ENCODE data around the gene SLC38A3.
"Not testable (repeated sequence)": the region's sequence is repeated elsewhere in the genome, so short reads cannot be mapped to it uniquely, and the experiment has no call there.

Gene SLC38A3

DNA sequence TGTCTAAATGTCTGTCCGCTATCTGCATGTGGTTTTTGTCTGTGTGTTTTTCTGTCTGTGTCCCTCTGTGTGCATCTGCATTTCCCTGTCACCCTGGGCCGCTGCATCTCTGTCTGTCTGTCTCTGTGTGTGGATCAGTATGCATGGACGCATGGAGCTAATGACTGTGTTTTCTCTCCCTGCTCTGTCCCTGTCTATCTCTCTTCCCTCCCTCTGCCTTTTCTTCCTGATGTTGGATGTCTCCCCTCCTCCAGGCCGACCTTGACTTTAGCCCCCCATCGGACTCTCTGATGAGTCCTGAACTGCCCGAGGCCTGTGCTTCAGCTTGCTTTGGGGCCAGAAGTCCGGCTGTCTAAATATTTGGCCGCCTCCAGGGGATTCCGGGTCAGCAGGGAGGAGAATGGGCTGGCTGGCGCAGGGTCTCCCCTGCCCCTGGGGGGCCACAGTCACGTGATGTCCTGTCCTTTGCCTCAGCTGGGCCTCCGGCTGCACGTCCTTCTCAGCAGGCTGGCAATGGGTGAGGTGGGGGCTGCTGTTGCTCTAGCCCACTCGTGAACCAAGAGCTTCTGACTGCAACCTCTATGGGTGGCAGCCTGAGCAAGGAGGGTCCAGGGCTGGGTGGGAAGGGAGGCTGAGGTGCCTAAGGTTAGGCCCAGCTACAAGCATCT is 3.7 kb downstream of the SLC38A3 start:
- H3K9me3 Mint-ChIP-seq (ENCODE audit: low read depth) = no peaks in the 10 kb centered on the region
- H3K4me3 Mint-ChIP-seq = no peak overlapping the region
- H3K27me3 Mint-ChIP-seq = no peaks in the 10 kb centered on the region
- peaks cover 2% of the 10 kb centered on the region for H3K4me1 Mint-ChIP-seq (ENCODE audit: low read depth)
- H3K36me3 Mint-ChIP-seq = no peaks in the 10 kb centered on the region
- H3K27ac Mint-ChIP-seq = no peak overlapping the region

DNA sequence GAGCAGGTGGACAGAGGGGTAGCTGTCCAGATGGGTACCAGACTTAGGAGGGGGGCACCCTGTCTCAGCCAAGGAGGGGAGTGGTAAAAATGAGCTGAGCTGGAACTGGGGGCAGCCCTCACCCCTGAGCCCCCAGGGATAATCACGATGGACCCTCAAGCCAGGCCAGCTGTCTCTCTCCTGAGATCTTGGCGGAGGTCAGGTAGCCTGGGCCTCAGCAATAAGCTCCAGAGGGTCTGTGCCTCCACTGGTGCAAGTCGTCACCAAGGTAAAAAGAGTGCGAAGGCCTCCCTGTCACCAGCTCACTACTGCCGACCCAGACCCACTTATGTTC is 5.1 kb downstream of the SLC38A3 start:
- H3K36me3 Mint-ChIP-seq = no peaks in the 10 kb centered on the region
- no peaks in the 10 kb centered on the region for H3K9me3 Mint-ChIP-seq (ENCODE audit: low read depth)
- H3K4me3 Mint-ChIP-seq = no peak overlapping the region

DNA sequence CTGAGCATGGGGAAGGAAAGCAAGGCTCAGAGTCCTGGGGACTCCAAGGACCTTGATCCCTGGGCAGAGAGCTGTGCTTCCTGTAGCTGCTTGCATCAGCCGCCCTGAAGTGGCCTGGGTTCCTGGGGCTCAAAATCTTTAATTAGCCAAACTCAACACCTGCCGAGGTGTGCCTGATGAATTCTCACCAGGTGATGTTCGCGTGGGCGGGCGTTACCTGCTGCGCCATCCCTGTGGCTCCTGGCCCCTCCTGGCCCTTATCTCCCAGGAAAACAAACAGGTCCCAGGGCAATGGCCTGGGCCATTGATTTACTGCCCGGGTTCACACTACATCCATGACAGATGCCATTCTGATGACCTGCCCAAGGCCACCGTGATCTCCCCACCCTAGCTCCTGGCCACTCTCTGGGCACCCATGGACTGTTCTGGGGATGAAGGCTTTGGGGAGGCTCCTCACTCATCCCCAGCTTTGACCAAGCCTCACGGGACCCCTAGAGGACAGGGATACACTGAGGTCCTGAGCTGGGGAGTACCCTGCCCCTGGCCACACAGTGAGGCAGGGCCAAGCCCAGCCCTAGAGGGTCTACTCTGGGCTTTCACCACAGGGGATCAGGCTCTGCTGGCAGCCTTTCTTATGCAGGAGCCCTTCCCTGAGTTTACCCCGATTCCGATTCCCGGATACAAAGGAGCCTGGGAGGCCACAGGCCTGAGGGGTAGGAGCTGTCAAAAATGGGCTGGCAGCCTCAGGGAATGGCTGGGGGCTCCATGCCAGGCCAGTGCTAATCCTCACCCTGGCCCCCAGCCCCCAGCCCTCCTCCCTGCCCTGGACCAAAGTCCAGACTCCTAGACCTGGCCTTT is 5.7 kb downstream of the SLC38A3 start:
- no peak overlapping the region for H3K4me3 Mint-ChIP-seq
- H3K27me3 Mint-ChIP-seq = no peaks in the 10 kb centered on the region
- H3K9me3 Mint-ChIP-seq (ENCODE audit: low read depth) = no peaks in the 10 kb centered on the region
- no peaks in the 10 kb centered on the region for H3K36me3 Mint-ChIP-seq
- H3K27ac Mint-ChIP-seq = no peak overlapping the region
- no peaks in the 10 kb centered on the region for H3K4me1 Mint-ChIP-seq (ENCODE audit: low read depth)

More for the DNA sequence above, 5.1 kb downstream of the SLC38A3 start:
- Mint-ChIP-seq H3K27me3 (no peaks in the 10 kb centered on the region), H3K4me1 (ENCODE audit: low read depth) (no peaks in the 10 kb centered on the region), H3K27ac (no peak overlapping the region)

DNA sequence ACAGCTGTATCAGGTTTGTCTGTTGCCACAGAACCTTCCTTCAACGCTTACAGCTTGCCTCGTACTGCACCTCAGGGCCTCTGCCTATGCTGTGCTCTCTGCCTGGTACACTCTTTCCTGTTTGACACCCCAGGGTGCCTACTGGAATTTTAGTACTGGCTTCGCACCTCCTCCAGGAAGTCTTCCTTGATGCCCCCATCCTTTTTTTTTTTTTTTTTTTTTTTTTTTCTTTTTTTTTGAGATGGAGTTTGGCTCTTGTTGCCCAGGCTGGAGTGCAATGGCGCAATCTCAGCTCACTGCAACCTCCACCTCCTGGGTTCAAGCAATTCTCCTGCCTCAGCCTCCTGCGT is 6.3 kb downstream of the SLC38A3 start:
- not testable (repeated sequence) for H3K27me3 Mint-ChIP-seq; H3K9me3 Mint-ChIP-seq (ENCODE audit: low read depth); H3K4me3 Mint-ChIP-seq; H3K4me1 Mint-ChIP-seq (ENCODE audit: low read depth); H3K27ac Mint-ChIP-seq; H3K36me3 Mint-ChIP-seq

DNA sequence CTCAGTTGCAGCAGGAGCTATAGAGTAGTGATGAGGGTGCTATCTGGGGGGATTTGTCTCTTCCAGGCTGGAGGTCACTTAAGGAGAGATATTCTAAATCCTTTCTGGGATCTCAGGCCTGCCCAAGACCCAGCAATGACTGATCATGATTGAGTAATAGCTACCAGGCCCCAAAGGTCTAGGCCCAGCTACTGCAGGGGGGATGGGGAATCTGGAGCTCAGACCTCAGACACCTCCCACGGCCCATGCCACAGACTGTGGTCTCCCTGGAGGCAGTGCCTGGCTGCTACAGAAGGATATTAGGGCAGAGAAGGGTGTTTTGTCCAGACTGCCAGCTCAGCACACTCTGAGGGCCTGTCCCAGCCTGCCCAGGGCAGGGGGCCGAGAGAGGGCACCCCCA is 6.9 kb downstream of the SLC38A3 start:
- Mint-ChIP-seq H3K4me1 (ENCODE audit: low read depth) (no peaks in the 10 kb centered on the region), H3K27me3 (no peaks in the 10 kb centered on the region), H3K4me3 (no peak overlapping the region), H3K27ac (no peak overlapping the region), H3K36me3 (no peaks in the 10 kb centered on the region), H3K9me3 (ENCODE audit: low read depth) (no peaks in the 10 kb centered on the region)

DNA sequence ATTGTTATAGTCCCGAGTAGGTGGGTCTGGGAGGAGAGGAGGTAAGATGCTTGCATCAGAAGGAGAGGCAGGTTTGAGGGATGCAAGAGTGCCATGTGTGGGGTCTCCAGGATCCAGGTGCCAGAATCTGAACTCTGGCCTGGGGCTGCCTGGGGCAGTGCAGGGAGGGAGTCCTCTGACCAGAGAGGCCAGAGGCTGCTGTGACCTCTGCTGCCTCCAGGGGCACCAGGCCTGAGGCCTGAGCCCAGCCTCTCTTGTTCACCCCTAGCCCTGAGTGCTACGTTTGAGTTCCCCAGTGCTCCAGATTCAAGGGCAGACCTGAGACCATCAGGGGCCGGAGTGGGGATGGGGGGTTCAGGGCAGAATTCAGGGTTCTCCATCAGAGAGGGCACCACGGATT is 7.4 kb downstream of the SLC38A3 start:
- Mint-ChIP-seq H3K27ac (no peak overlapping the region), H3K27me3 (no peaks in the 10 kb centered on the region), H3K4me3 (no peak overlapping the region), H3K4me1 (ENCODE audit: low read depth) (no peaks in the 10 kb centered on the region), H3K36me3 (no peaks in the 10 kb centered on the region), H3K9me3 (ENCODE audit: low read depth) (no peaks in the 10 kb centered on the region)

DNA sequence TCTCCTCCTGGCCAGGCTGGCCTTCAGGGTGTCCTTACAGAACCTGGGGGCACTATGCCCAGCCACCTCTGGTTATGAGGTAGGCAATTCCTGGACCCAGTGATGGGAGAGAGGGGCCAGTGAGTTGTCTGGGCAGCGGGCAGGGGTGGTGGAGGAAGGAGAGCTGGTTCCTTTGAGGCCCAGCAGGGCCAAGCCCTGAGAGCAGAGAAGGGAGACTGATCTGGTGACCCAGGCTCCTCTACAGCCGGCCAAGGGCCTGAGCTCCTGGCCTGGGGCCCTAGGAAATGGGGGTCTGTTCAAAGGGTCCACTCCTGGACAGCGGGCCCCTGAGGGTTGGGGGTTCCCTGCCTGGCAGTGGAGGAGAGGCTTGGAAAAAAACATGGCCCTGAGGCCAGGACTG is 7.9 kb downstream of the SLC38A3 start:
- H3K4me1 Mint-ChIP-seq (ENCODE audit: low read depth) = no peaks in the 10 kb centered on the region
- no peak overlapping the region for H3K27ac Mint-ChIP-seq
- no peaks in the 10 kb centered on the region for H3K27me3 Mint-ChIP-seq
- no peaks in the 10 kb centered on the region for H3K36me3 Mint-ChIP-seq
- H3K4me3 Mint-ChIP-seq = no peak overlapping the region
- no peaks in the 10 kb centered on the region for H3K9me3 Mint-ChIP-seq (ENCODE audit: low read depth)

DNA sequence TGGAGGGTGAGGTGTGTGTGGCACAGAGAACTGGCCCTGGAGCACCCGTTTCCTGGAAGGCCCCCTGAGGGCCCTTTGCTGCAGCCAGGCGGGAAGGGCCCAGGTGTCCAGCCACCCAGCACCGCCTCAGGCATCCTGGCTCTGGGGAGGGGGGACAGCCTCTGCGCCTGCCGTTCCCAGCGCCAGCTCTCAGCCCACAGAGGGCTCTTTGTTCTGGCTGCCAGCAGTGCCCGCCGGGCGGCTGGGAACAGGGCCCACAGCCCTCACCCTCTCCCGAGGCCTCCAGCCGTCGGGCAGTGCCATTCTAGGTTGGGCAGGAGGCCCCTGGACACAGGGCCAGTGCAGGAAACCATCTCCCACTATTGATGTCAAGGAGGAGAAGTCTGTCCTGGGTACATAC is 8.3 kb downstream of the SLC38A3 start:
- Mint-ChIP-seq H3K27me3 (no peaks in the 10 kb centered on the region), H3K4me1 (ENCODE audit: low read depth) (no peaks in the 10 kb centered on the region), H3K4me3 (no peak overlapping the region), H3K27ac (no peak overlapping the region), H3K36me3 (no peaks in the 10 kb centered on the region), H3K9me3 (ENCODE audit: low read depth) (no peaks in the 10 kb centered on the region)

DNA sequence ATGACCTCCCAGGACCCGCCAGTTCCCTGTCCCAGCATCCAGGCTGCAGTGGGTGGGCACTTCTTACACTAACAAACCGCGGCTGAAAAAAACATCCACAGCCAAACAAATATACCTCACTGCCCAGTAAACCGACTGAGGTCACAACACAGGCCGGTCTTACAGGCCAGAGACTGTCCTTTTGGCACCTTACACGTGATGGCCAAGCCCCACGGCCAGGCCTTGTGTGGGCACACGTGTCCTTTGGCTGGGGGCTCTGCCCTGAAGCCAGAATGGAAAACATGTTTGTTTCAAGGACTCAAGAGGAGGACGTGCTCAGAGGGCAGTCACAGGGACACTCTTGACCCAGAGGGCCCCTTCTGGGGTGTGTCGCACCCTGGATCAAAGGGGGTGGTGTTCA is 9.8 kb downstream of the SLC38A3 start:
- H3K4me3 Mint-ChIP-seq = no peak overlapping the region
- no peaks in the 10 kb centered on the region for H3K36me3 Mint-ChIP-seq
- H3K27ac Mint-ChIP-seq = no peak overlapping the region
- no peaks in the 10 kb centered on the region for H3K27me3 Mint-ChIP-seq
- H3K4me1 Mint-ChIP-seq (ENCODE audit: low read depth) = no peaks in the 10 kb centered on the region
- H3K9me3 Mint-ChIP-seq (ENCODE audit: low read depth) = no peaks in the 10 kb centered on the region

DNA sequence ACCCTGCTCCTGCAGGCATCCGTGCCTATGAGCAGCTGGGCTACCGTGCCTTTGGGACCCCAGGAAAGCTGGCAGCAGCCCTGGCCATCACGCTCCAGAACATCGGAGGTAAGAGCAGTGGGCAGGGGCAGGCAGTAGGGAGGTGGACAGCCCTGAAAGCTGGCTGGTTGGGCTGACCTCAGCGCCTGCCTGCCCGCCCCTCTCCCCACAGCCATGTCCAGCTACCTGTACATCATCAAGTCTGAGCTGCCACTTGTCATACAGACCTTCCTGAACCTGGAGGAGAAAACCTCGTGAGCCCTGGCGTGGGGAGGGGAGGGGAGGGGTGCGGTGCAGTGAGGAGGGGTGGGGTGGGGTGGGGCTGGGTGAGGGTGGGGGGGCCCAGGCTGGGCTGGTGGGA is 10.5 kb downstream of the SLC38A3 start:
- Mint-ChIP-seq H3K36me3 (no peaks in the 10 kb centered on the region), H3K27me3 (no peaks in the 10 kb centered on the region), H3K9me3 (ENCODE audit: low read depth) (no peaks in the 10 kb centered on the region), H3K4me3 (no peak overlapping the region), H3K27ac (no peak overlapping the region), H3K4me1 (ENCODE audit: low read depth) (no peaks in the 10 kb centered on the region)

DNA sequence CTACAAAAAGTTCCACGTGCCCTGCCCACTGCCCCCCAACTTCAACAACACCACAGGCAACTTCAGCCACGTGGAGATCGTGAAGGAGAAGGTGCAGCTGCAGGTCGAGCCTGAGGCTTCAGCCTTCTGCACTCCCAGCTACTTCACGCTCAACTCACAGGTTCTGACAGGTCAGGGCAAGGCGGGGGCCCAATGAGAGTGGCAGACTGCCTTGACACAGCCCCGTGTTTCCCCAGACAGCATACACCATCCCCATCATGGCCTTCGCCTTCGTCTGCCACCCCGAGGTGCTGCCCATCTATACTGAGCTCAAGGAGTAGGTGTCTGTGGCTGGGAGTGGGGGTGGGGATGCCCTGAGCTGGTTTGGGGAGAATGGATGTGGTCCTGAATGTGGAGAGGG is 12.6 kb downstream of the SLC38A3 start:
- Mint-ChIP-seq H3K4me1 (ENCODE audit: low read depth) (no peaks in the 10 kb centered on the region), H3K36me3 (no peaks in the 10 kb centered on the region), H3K27me3 (no peaks in the 10 kb centered on the region), H3K9me3 (ENCODE audit: low read depth) (no peaks in the 10 kb centered on the region), H3K4me3 (no peak overlapping the region), H3K27ac (no peak overlapping the region)

DNA sequence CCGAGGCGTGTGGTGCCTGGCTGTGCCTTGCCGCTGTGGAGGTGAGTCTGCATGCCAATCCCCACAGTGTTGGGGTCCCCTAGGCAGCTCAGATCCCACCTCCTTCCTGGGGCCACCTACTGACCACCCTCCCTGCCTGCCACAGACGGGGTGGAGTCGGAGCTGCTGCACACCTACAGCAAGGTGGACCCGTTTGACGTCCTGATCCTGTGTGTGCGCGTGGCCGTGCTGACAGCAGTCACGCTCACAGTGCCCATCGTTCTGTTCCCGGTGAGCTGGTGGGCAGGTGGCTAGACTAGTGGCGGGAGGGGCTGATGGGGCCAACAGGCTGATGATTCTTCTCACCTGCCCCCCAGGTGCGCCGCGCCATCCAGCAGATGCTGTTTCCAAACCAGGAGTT is 13.4 kb downstream of the SLC38A3 start:
- H3K4me3 Mint-ChIP-seq = no peak overlapping the region
- H3K27me3 Mint-ChIP-seq = no peaks in the 10 kb centered on the region
- H3K36me3 Mint-ChIP-seq = no peaks in the 10 kb centered on the region
- H3K4me1 Mint-ChIP-seq (ENCODE audit: low read depth) = no peaks in the 10 kb centered on the region
- no peaks in the 10 kb centered on the region for H3K9me3 Mint-ChIP-seq (ENCODE audit: low read depth)
- H3K27ac Mint-ChIP-seq = no peak overlapping the region

DNA sequence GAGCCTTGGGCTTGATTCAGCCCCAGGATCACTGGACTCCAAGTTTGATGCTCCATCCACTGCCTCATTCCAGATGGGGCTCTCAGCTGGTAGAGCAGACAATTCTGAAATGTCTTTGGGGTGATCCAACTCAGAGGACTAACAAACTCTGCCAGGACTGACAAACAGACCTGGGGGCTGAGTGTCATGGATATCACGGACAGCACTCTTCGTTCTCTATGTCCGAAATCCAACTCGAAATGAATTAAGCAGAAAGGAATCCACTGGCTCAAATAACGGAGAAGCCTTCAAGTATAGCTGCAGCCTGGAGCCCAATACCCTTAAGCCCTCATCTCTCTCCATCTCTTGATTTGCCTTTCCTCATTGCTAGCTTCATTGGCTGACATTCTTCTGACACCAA is 14.2 kb downstream of the SLC38A3 start:
- Mint-ChIP-seq H3K36me3 (no peaks in the 10 kb centered on the region), H3K9me3 (ENCODE audit: low read depth) (no peaks in the 10 kb centered on the region), H3K27me3 (no peaks in the 10 kb centered on the region), H3K4me3 (no peak overlapping the region), H3K4me1 (ENCODE audit: low read depth) (no peaks in the 10 kb centered on the region), H3K27ac (no peak overlapping the region)

DNA sequence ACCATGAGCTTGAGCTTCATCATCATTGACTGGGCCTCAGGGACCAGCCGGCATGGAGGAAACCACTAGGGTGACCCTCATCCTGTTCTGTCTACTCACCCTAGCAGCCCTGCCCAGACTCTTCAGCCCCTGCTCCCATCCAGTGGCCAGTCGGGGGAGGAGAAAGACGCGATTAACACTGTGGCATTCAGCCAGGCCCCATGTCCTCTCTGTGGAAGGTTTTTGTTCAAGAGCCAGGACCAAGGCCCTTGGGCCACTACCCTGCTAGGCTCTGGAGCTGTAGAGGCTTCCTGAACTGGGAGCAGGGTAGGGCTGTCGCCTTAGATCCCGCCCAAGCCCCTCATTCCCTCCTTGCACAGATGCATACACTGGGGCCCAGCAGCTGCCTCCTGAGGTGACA is 15.0 kb downstream of the SLC38A3 start:
- no peaks in the 10 kb centered on the region for H3K27me3 Mint-ChIP-seq
- H3K36me3 Mint-ChIP-seq = no peaks in the 10 kb centered on the region
- peaks cover 2% of the 10 kb centered on the region for H3K4me1 Mint-ChIP-seq (ENCODE audit: low read depth)
- H3K9me3 Mint-ChIP-seq (ENCODE audit: low read depth) = no peaks in the 10 kb centered on the region
- H3K4me3 Mint-ChIP-seq = no peak overlapping the region
- H3K27ac Mint-ChIP-seq = no peak overlapping the region

DNA sequence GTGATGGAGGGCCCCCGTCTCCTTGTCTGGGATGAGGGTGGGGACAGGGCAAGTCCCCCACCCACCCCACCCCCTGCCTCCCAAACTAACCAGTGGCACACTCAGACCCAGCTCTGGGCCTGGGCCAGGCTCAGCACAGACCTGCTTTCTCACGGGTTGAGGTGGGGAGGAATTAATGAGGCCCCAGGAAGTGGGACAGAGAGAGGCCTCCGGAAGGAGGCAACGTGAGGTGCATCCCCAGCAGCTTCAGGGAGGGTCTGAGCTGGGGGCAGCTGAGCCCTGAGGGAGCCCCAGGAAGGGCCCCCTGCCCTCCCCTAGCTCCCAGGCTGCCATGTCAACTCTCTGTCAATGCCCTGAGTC is 16.0 kb downstream of the SLC38A3 start:
- H3K4me1 Mint-ChIP-seq (ENCODE audit: low read depth) = peaks cover 5% of the 10 kb centered on the region
- no peaks in the 10 kb centered on the region for H3K36me3 Mint-ChIP-seq
- H3K9me3 Mint-ChIP-seq (ENCODE audit: low read depth) = no peaks in the 10 kb centered on the region
- H3K27ac Mint-ChIP-seq = no peak overlapping the region
- H3K27me3 Mint-ChIP-seq = no peaks in the 10 kb centered on the region
- no peak overlapping the region for H3K4me3 Mint-ChIP-seq
